ENCODE measurements around the gene GCNT3. TPM values are rescaled to one million over a fixed set of nuclear protein-coding genes. Genes with fewer than 3 reads are reported as not detected.

Gene GCNT3
- total RNA-seq (2013): 0.10 TPM
- polyA plus RNA-seq (not detected), polyA minus RNA-seq (not detected in 2 replicates), total RNA-seq (0 to 3.2 (median 0) reads per million in 11 experiments)

- H3K4me1 Mint-ChIP-seq: peaks cover 13% of the 10 kb centered on the region
- intact Hi-C loops (cut with micrococcal nuclease): no loop called here
- WGBS (ENCODE audit: insufficient coverage): 72% methylated on average over 4 of the region's 8 CpGs
- peaks cover 4 to 7% of the 10 kb centered on the region in 2 donors for H3K27me3 ChIP-seq (ENCODE audit: control insufficient read depth in 2 of 2, insufficient read depth in 2 of 2, low read length in 2 of 2)
- H3K27ac ChIP-seq (ENCODE audit: low read depth in 1 of 2, low read length in 2 of 2): no peak within 1 kb of the TSS
- peaks cover 2 to 7% (median 5%) of the 10 kb centered on the region in 7 donors for H3K9me3 Mint-ChIP-seq
- H3K27ac Mint-ChIP-seq: peak within 1 kb of the TSS in 1 of 7 donors; percentile 52
- no peaks in the 10 kb centered on the region for H3K36me3 ChIP-seq (replicated peaks in 1 of 2; ENCODE audit: control insufficient read depth in 1 of 2, insufficient read depth in 2 of 2, low read length in 2 of 2)
- H4K20me1 ChIP-seq (ENCODE audit: insufficient read depth, low read length): no peaks in the 10 kb centered on the region
- H2AFZ ChIP-seq (ENCODE audit: insufficient read depth, low read depth, low read length, poor library complexity, severe bottlenecking): no peak within 1 kb of the TSS
- H3K4me3 ChIP-seq (replicated peaks in 1 of 3; ENCODE audit: low read depth in 2 of 3, low read length in 3 of 3): no peak within 1 kb of the TSS
- H3K36me3 Mint-ChIP-seq: peaks cover 0 to 2% of the 10 kb centered on the region in 2 donors
- H3K4me3 Mint-ChIP-seq: peak within 1 kb of the TSS in 1 of 2 donors; percentile 5
- peak in 1 of 3 donors; percentile 6 for DNase-seq
- peaks cover 4 to 23% (median 22%) of the 10 kb centered on the region in 3 donors for H3K27me3 Mint-ChIP-seq (ENCODE audit: low read depth in 3 of 3)
- no peaks in the 10 kb centered on the region for H3K79me2 ChIP-seq (ENCODE audit: insufficient read depth, low read length)
- no peaks in the 10 kb centered on the region for H3K9me3 ChIP-seq (replicated peaks in 1 of 2; ENCODE audit: control insufficient read depth in 1 of 2, insufficient read depth in 1 of 2, low read length in 2 of 2)
- H3K4me2 ChIP-seq (replicated peaks; ENCODE audit: extremely low read depth, low read length, poor library complexity, severe bottlenecking): no peak within 1 kb of the TSS
- no peak within 1 kb of the TSS for H3K9ac ChIP-seq (ENCODE audit: insufficient read depth, low read length, poor library complexity, severe bottlenecking)
- no peak for TF ChIP-seq CTCF (IDR thresholded peaks at IDR 0.05)
- H3K4me1 ChIP-seq (ENCODE audit: control insufficient read depth in 1 of 2, insufficient read depth in 2 of 2, low read length in 2 of 2): peaks cover 5 to 7% of the 10 kb centered on the region in 2 donors
These were observed at the start of gene GCNT3 for GRCh38 chr15:59611276-59612260. Gene GCNT3 (plus strand): TSS chr15:59611783. CDS start chr15:59618239, 6,456 bp downstream.

- Histone ChIP-seq H3K9me3 (replicated peaks in 1 of 2; ENCODE audit: control insufficient read depth in 1 of 2, insufficient read depth in 1 of 2, low read length in 2 of 2) (no peaks in the 10 kb centered on the region), H3K9ac (ENCODE audit: insufficient read depth, low read length, poor library complexity, severe bottlenecking) (no peak overlapping the region), H2AFZ (ENCODE audit: insufficient read depth, low read depth, low read length, poor library complexity, severe bottlenecking) (no peak overlapping the region), H4K20me1 (ENCODE audit: insufficient read depth, low read length) (no peaks in the 10 kb centered on the region), H3K36me3 (replicated peaks in 1 of 2; ENCODE audit: control insufficient read depth in 1 of 2, insufficient read depth in 2 of 2, low read length in 2 of 2) (no peaks in the 10 kb centered on the region), H3K4me3 (replicated peaks in 1 of 3; ENCODE audit: low read depth in 2 of 3, low read length in 3 of 3) (no peak overlapping the region), H3K27me3 (ENCODE audit: control insufficient read depth in 2 of 2, insufficient read depth in 2 of 2, low read length in 2 of 2) (no peaks in the 10 kb centered on the region), H3K27ac (ENCODE audit: low read depth in 1 of 2, low read length in 2 of 2) (no peak overlapping the region), H3K79me2 (ENCODE audit: insufficient read depth, low read length) (no peaks in the 10 kb centered on the region), H3K4me2 (replicated peaks; ENCODE audit: extremely low read depth, low read length, poor library complexity, severe bottlenecking) (no peak overlapping the region), H3K4me1 (ENCODE audit: control insufficient read depth in 1 of 2, insufficient read depth in 2 of 2, low read length in 2 of 2) (no peaks in the 10 kb centered on the region)
- Mint-ChIP-seq H3K4me3 (no peak overlapping the region), H3K27ac (no peak overlapping the region), H3K4me1 (peaks cover 5% of the 10 kb centered on the region), H3K9me3 (peaks cover 0 to 7% (median 2%) of the 10 kb centered on the region in 7 donors), H3K27me3 (ENCODE audit: low read depth in 3 of 3) (peaks cover 4 to 8% (median 5%) of the 10 kb centered on the region in 3 donors), H3K36me3 (no peaks in the 10 kb centered on the region)
- no peak for DNase-seq
- TF ChIP-seq CTCF (IDR thresholded peaks at IDR 0.05): no peak
- WGBS (ENCODE audit: insufficient coverage): no CpG with 5 or more reads among the region's 2 CpGs
- intact Hi-C loops (cut with micrococcal nuclease): no loop called here
These were observed 49.0 kb upstream of the GCNT3 start for GRCh38 chr15:59562448-59563186.
